Natural killer cell (primary cell): Measurements from ENCODE around the gene NSRP1. TPM values are rescaled to one million over a fixed set of nuclear protein-coding genes. Genes with fewer than 3 reads are reported as not detected.
"Not testable (repeated sequence)": the region's sequence is repeated elsewhere in the genome, so short reads cannot be mapped to it uniquely, and the experiment has no call there.

Experiments
- ATAC-seq, 3 donors: fragments of 150-1000 bp in 2 of 3; fragments of 200-7000 bp in 1 of 3; cut with Tn5 transposase; 1 replicate in 1 of 3; 2 replicates in 2 of 3; pipeline ENCODE4 v1.10.0; 2021; ENCODE audit warnings: mild to moderate bottlenecking in 2 of 3, moderate library complexity in 2 of 3
- DNase-seq, 2 donors: peaks; one replicate each; pipeline versions ENCODE4 v3.0.0 to v3.0.0-alpha.2; 2013 to 2021; ENCODE audit warnings: mixed read lengths in 1 of 2
- H3K27ac ChIP-seq: one replicate; pipeline ENCODE4 v1.5.1; 2013; ENCODE audit warnings: mild to moderate bottlenecking, low read length
- H3K27me3 ChIP-seq: one replicate; pipeline ENCODE4 v1.6.1; 2013; ENCODE audit warnings: low read length; ENCODE audit not compliant: control insufficient read depth, insufficient read depth
- H3K36me3 ChIP-seq: one replicate; pipeline ENCODE4 v1.6.1; 2013; ENCODE audit warnings: low read length; ENCODE audit not compliant: control insufficient read depth, insufficient read depth
- H3K4me1 ChIP-seq: one replicate; pipeline ENCODE4 v1.6.1; 2013; ENCODE audit warnings: low read length; ENCODE audit not compliant: control insufficient read depth, insufficient read depth
- H3K4me3 ChIP-seq: one replicate; pipeline ENCODE4 v1.5.1; 2013; ENCODE audit warnings: low read length
- H3K9me3 ChIP-seq: one replicate; pipeline ENCODE4 v1.6.1; 2013; ENCODE audit warnings: low read length; ENCODE audit not compliant: control insufficient read depth, insufficient read depth
- H3K27ac Mint-ChIP-seq, 2 donors: one replicate each; pipeline ENCODE4 v1.8.0; 2022; ENCODE audit warnings: mild to moderate bottlenecking in 2 of 2, mixed read lengths in 2 of 2, moderate library complexity in 1 of 2
- H3K27me3 Mint-ChIP-seq, 2 donors: one replicate each; pipeline ENCODE4 v1.8.0; 2022; ENCODE audit warnings: low read depth in 2 of 2, mixed read lengths in 2 of 2
- H3K36me3 Mint-ChIP-seq: one replicate; pipeline ENCODE4 v1.8.0; 2022; ENCODE audit warnings: mixed read lengths
- H3K4me1 Mint-ChIP-seq, 2 donors: one replicate each; pipeline ENCODE4 v1.8.0; 2022; ENCODE audit warnings: mixed read lengths in 2 of 2
- H3K4me3 Mint-ChIP-seq: one replicate; pipeline ENCODE4 v1.8.0; 2022; ENCODE audit warnings: mild to moderate bottlenecking, moderate library complexity, mixed read lengths
- H3K9me3 Mint-ChIP-seq, 2 donors: one replicate each; pipeline ENCODE4 v1.8.0; 2022; ENCODE audit warnings: mixed read lengths in 2 of 2
- CTCF ChIP-seq: fragments of 200-600 bp; IDR thresholded peaks from one replicate; pipeline ENCODE4 v1.8.0; 2022; ENCODE audit warnings: antibody characterized with exemption
- WGBS: methylation state at CpG from one replicate; pipeline ENCODE4 v1.1.7; 2013; ENCODE audit warnings: missing lambda C conversion rate; ENCODE audit not compliant: insufficient coverage; 5-methylcytosine and 5-hydroxymethylcytosine counted together
- intact Hi-C: fragments of 100-400 bp; cut with micrococcal nuclease; formaldehyde crosslinking; loops from one replicate; pipeline ENCODE4 v1.14.2; 2022
- total RNA-seq, 4 donors: library from RNA; stranded (reverse); fragments of 120-200 nt in 1 of 4; gene quantifications; one replicate each; pipeline versions ENCODE4 v1.2.3 to v1.2.4, GENCODE V29; 2013 to 2022

Gene NSRP1
- total RNA-seq, 3 donors from 2014 or later (not counting 1 experiment from before 2014, with no cell fraction given): 27.0 to 33.7 (median 29.7) TPM

GRCh38 chr17:30113213-30113612 is 3.4 kb upstream of the NSRP1 start:
- Mint-ChIP-seq H3K4me1 (peaks cover 25 to 31% of the 10 kb centered on the region in 2 donors), H3K36me3 (peaks cover 7% of the 10 kb centered on the region), H3K9me3 (no peaks in the 10 kb centered on the region), H3K27me3 (peaks cover 2 to 11% of the 10 kb centered on the region in 2 donors), H3K27ac (peak overlapping the region; percentile 56 to 65), H3K4me3 (peak overlapping the region; percentile 45)
- DNase-seq (peak in 1 of 2 donors; percentile 26), ATAC-seq (peak in 1 of 3 donors; percentile 52)
- H3K4me3 ChIP-seq: no peak overlapping the region
- intact Hi-C loops: no loop called here
- H3K36me3 ChIP-seq: no peaks in the 10 kb centered on the region
- no peaks in the 10 kb centered on the region for H3K4me1 ChIP-seq
- H3K27me3 ChIP-seq: no peaks in the 10 kb centered on the region
- no peaks in the 10 kb centered on the region for H3K9me3 ChIP-seq
- no peak overlapping the region for H3K27ac ChIP-seq
- no peak for TF ChIP-seq CTCF

- peaks cover 45 to 51% of the 10 kb centered on the region in 2 donors for H3K4me1 Mint-ChIP-seq
- ATAC-seq (peak in 2 of 3 donors; percentile 34 to 39), DNase-seq (no peak)
- peak overlapping the region; percentile 98 for H3K27ac Mint-ChIP-seq
- WGBS: 3% methylated on average over 9 of the region's 10 CpGs
- no peaks in the 10 kb centered on the region for H3K9me3 Mint-ChIP-seq
- Histone ChIP-seq H3K4me1 (peaks cover 3% of the 10 kb centered on the region), H3K27me3 (no peaks in the 10 kb centered on the region), H3K4me3 (peak overlapping the region; percentile 75), H3K36me3 (peaks cover 6% of the 10 kb centered on the region), H3K9me3 (no peaks in the 10 kb centered on the region), H3K27ac (peak overlapping the region; percentile 96)
- peaks cover 7% of the 10 kb centered on the region for H3K36me3 Mint-ChIP-seq
- no peak for TF ChIP-seq CTCF
- peak overlapping the region; percentile 99 for H3K4me3 Mint-ChIP-seq
- no peaks in the 10 kb centered on the region for H3K27me3 Mint-ChIP-seq
- intact Hi-C loops: no loop called here
Observed at GRCh38 chr17:30116345-30116660, 313 bp upstream of the NSRP1 start.

- peak overlapping the region; percentile 75 for H3K4me3 ChIP-seq
- ATAC-seq (no peak), DNase-seq (peak in 1 of 2 donors; percentile 11)
- intact Hi-C loops: no loop called here
- peaks cover 52 to 57% of the 10 kb centered on the region in 2 donors for H3K4me1 Mint-ChIP-seq
- no peaks in the 10 kb centered on the region for H3K27me3 Mint-ChIP-seq
- peaks cover 6% of the 10 kb centered on the region for H3K36me3 ChIP-seq
- 65% methylated on average over 3 of the region's 5 CpGs for WGBS
- H3K9me3 Mint-ChIP-seq: no peaks in the 10 kb centered on the region
- H3K4me1 ChIP-seq: peaks cover 10% of the 10 kb centered on the region
- no peaks in the 10 kb centered on the region for H3K9me3 ChIP-seq
- peak overlapping the region; percentile 98 for H3K27ac Mint-ChIP-seq
- H3K4me3 Mint-ChIP-seq: peak overlapping the region; percentile 99
- H3K27ac ChIP-seq: peak overlapping the region; percentile 96
- H3K36me3 Mint-ChIP-seq: peaks cover 7% of the 10 kb centered on the region
- TF ChIP-seq CTCF: no peak
- no peaks in the 10 kb centered on the region for H3K27me3 ChIP-seq
Observed at GRCh38 chr17:30117675-30118081, 1.1 kb downstream of the NSRP1 start.

GRCh38 chr17:30118635-30119034 is 2.0 kb downstream of the NSRP1 start:
- H3K9me3 ChIP-seq, ATAC-seq, H3K27me3 ChIP-seq, H3K4me3 ChIP-seq, H3K9me3 Mint-ChIP-seq, intact Hi-C loops, H3K27me3 Mint-ChIP-seq, H3K36me3 ChIP-seq, H3K27ac ChIP-seq, DNase-seq, H3K36me3 Mint-ChIP-seq: not testable (repeated sequence)
- Mint-ChIP-seq H3K27ac (peak overlapping the region; percentile 98), H3K4me3 (peak overlapping the region; percentile 70), H3K4me1 (peaks cover 45 to 51% of the 10 kb centered on the region in 2 donors)
- H3K4me1 ChIP-seq: peaks cover 10% of the 10 kb centered on the region
- WGBS: 99% methylated on average over 7 of the region's 7 CpGs
